ENCODE measurements around the gene FGD3.

DNA sequence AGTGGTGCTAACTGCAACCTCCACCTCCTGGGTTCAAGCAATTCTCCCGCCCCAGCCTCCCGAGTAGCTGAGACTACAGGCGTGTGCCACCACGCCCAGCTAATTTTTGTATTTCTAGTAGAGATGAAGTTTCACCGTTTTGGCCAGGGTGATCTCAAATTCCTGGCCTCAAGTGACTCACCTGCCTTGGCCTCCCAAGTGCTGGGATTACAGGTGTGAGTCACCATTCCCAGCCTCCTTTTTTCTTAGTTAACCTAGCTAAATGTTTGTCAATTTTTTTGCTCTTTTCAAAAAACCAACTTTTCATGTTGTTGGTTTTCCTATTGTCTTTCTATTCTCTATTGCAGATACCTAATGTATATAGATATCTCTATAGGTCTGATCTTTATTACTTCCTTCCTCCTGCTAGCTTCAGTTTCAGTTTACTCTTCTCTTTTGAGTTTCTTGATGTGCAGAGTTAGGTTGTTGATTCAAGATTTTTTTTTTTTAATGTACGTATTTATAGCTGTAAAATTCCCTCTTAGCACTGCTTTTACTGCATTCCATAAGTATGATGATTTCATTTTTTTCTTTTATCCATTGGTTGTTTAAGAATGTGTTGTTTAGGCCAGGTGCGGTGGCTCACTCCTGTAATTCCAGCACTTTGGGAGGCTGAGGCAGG is 32.9 kb downstream of the FGD3 start:
- TF ChIP-seq, protein P1, sequence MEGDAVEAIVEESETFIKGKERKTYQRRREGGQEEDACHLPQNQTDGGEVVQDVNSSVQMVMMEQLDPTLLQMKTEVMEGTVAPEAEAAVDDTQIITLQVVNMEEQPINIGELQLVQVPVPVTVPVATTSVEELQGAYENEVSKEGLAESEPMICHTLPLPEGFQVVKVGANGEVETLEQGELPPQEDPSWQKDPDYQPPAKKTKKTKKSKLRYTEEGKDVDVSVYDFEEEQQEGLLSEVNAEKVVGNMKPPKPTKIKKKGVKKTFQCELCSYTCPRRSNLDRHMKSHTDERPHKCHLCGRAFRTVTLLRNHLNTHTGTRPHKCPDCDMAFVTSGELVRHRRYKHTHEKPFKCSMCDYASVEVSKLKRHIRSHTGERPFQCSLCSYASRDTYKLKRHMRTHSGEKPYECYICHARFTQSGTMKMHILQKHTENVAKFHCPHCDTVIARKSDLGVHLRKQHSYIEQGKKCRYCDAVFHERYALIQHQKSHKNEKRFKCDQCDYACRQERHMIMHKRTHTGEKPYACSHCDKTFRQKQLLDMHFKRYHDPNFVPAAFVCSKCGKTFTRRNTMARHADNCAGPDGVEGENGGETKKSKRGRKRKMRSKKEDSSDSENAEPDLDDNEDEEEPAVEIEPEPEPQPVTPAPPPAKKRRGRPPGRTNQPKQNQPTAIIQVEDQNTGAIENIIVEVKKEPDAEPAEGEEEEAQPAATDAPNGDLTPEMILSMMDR (IDR thresholded peaks at IDR 0.05): no peak
- no peak for TF ChIP-seq ZFX (IDR thresholded peaks at IDR 0.05; ENCODE audit: borderline replicate concordance)
